OCI-M2 (cell line): Measurements from ENCODE around the gene LAPTM5.
"Not testable (repeated sequence)": the region's sequence is repeated elsewhere in the genome, so short reads cannot be mapped to it uniquely, and the experiment has no call there.

Experiments
- DNase-seq: peaks from one replicate; lab custom pipeline; 2025; ENCODE audit not compliant: unreplicated experiment; lab: John Stamatoyannopoulos, UW

Gene LAPTM5

DNA sequence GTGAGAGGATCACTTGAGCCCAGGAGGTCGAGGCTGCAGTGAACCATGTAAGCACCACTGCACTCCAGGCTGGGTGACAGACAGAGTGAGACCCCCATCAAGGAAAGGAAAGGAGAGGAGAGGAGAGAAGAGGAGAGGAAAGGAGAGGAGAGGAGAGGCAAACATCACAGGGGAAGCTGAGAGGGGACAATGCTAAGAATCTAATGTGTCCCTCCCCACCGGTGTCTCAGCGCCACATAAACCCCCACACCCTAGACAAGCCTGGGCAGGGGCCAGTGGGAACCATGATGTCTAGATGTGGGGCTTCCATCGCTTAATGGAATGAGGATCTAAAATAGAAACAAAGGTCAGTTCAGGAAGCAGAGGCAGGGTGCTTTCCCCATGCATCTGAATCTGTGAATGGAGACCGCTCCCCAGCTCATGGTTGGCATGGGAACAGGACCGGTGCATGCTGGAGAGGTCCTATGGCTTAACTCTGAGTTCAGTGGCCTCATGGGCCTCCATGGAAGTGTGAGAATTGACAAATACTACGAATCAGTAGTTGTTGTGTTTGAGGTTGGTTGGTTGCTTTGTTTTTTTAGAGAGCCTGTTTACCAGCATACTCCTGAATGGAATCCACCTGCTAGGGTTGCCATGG is 16.3 kb upstream of the LAPTM5 start:
- DNase-seq = no peak

DNA sequence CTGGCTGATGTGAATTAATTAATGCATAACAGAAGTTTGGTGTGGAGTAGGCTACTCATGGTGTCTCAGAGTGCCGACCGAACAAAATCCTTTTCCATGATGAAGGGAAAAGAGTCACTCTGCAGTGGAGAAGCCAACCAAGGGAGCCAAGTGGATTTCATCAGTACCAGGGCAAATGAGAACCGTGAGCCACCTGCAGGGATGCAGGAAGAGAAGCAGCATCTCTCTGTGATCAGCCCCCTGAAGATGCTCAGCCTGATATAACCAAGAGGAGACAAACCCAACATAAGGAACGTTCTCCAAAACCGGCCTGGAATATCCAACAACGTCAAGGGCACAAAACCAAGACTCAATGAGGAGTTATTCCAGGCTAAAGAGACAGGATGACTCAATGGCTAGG is 13.4 kb upstream of the LAPTM5 start:
- no peak for DNase-seq

- no peak for DNase-seq
Measured at GRCh38 chr1:30770150-30770549, 12.6 kb upstream of the LAPTM5 start.

- DNase-seq = peak; percentile 70
Measured at GRCh38 chr1:30768830-30769718, 11.5 kb upstream of the LAPTM5 start.

DNA sequence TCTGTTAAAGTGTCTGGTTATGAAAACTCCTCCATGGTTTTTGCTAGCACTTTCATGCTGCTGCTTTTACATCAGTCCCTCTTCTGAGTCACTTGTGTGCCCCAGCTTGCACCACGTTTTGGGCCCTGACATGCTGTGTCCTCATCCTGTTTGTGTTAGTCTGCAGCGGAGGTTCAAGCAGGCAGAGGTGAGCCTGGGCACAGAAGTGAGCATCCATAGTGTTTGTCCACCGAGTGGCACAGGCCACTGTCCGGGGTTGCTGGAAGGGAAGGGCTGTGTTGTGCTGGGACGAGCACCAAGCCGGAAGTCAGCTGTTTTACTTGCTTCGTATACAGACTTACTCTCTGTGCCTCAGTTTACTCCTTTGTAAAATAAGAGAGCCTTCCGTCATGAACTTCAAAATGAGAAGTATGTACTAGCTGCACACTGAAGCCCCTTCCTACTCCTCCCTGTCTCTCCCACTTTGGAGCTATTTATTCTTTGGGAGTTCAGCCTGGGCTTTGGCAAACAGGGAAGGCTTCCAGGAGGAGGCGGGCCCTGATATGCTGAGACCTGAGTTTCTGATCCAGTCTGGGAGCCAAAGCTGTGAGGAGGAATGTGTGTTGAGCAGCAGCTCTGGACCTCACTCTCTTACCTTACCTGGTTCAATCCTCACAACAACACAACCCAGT is 10.7 kb upstream of the LAPTM5 start:
- DNase-seq = no peak

- DNase-seq = not testable (repeated sequence)
Measured at GRCh38 chr1:30766948-30767347, 9.4 kb upstream of the LAPTM5 start.

DNA sequence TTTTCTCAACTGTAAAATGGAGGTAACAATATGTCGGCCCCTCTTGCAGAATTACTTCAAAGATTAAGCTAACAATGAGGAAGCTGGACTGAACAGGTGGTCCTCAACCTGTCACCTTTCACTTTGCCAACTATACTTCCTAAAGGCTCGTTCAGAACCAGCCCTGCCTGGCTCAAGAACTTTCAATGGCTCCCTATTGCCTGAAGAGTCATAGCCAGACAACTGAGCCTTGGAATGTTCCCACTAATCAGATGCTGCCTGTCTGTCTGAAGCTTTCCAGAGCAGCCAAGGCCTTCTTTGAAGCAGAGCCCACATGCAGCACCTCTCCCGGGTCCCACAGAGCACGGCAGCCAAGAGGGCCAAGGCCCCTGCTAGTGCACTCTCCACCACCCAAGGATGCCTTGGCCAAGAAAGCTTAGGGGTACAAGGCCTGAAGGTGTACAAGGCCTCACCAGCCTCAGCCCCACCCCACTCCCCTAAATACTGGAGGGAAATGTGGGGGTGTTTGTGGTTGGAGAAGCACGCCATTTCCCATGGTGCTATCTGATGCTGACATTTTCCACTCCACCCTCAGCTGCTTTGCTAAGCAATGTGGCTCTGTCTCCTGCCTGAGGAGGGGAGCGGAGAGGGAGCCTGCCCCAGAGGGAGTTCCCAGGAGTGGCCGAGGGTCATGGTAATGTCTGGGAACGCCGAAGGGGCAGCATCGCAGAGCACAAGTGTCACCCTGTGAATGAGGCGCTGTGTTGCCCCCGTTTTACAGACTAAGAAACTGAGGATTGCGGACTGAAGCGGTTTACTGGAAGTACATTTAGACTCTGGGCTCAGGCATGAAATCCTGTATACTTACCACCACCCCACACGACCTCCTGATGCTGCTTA is 8.2 kb upstream of the LAPTM5 start:
- no peak for DNase-seq

- no peak for DNase-seq
Measured at GRCh38 chr1:30764939-30765555, 7.5 kb upstream of the LAPTM5 start.

DNA sequence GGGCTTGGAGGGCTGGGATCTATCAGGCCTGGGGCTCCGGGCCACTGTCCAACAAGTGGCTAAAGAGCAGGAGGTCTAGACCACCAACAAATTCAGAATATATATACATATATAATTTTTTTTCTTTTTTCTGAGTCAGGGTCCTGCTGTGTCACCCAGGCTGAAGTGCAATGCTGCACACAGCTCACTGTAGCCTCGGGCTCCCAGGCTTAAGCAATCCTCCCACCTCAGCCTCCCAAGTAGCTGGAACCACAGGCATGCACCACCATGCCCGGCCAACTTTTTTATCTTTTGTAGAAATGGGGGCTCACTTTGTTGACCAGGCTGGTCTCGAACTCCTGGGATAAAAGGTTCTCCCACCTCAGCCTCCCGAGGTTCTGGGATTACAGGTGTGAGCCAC is 6.8 kb upstream of the LAPTM5 start:
- DNase-seq = no peak

- no peak for DNase-seq
Measured at GRCh38 chr1:30763651-30764248, 6.2 kb upstream of the LAPTM5 start.

GRCh38 chr1:30762930-30763650 is 5.5 kb upstream of the LAPTM5 start:
- no peak for DNase-seq

- no peak for DNase-seq
Measured at GRCh38 chr1:30762152-30762929, 4.8 kb upstream of the LAPTM5 start.

GRCh38 chr1:30761381-30762151 is 4.0 kb upstream of the LAPTM5 start:
- peak; percentile 27 for DNase-seq

DNA sequence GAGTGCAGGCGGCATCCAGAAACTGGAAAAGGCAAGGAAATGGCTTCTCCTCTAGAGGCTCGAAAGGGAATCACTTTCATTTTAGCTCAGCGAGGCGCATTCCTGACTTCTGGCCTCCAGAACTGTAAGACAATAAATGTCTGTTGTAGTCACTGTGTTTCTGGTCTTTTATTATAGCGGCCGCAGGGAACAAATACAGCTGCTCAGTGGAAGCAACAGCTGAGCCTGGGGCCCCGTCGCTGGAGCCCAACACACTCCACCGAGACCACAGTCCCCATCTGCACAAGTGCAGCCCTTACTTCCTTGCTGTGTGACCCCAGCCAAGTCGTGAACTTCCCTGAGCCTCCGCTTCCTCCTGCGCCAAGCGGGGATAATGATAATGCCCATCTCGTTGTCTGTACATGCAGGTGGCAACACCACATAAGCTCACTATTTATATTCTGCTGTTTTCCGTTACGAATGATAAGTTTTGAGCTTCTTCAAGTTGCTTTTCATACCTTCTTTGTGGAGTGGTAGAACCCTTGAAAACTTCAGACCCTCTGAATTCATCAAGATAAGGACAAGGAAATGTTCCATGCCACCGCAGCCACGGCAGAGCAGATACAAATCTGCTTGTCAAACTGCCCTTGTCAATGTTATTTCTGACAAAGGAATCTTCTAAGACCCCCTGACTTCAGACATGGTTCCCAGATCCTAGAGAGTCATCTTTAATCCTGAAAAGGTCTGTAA is 3.2 kb upstream of the LAPTM5 start:
- no peak for DNase-seq

DNA sequence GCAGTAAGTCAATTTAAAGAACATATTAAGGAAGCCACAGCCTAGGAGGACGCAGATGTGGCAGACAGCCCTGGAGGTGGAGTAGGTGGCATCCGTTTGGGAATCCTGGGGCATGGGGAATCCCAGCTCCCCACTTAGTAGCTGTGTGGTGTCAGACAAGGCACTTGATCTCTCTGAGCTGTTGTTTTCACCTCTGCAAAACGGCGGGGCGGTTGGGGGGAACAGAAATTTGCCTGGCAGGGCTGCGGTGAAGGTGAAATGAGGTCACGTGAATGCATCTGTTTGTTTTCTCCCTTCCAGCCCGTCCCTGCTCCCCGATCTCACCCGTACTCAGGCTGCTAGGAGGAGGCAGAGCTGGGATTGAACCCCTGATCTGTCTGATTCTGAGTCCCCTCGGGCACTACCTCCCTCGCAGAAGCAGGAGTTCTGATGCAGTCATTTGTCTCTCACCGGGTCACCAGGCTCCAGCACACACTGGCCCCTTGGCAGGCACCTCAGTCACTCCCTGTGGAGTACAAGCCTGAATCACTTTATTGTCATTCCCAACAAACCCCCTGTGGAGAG is 2.2 kb upstream of the LAPTM5 start:
- DNase-seq = no peak

GRCh38 chr1:30758785-30759380 is 1.3 kb upstream of the LAPTM5 start:
- DNase-seq = no peak
